Hematopoietic multipotent progenitor cell treated with erythropoietin and hydrocortisone succinate and interleukin-3 and kit ligand, for 4 days (in vitro differentiated cells): ENCODE measurements around the gene CHPF2.

Experiments used
- DNase-seq: peaks from one replicate; pipeline ENCODE4 v3.0.0-alpha.2; 2015

Gene CHPF2

GRCh38 chr7:151205730-151206129 is 26.6 kb upstream of the CHPF2 start:
- no peak for DNase-seq

GRCh38 chr7:151206914-151207313 is 25.4 kb upstream of the CHPF2 start:
- peak; percentile 90 for DNase-seq

DNA sequence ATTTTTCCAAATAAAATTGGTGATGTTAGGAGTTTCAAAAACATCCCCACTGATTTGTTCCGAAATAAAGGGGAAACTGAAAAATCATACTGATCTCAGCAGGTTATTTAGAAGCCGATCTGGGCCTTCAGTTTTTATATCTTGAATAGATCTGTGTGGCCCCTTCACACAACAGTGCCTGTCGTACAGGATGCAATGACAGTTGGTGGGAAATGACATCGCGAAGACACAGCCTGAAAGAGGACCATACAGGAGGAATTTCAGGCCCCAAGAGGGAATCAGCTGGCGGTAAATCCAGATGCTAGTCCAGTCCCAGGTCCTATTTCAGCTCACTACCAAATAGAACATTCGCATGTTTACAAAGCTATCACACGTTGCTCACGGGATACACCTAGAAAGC is 25.0 kb upstream of the CHPF2 start:
- DNase-seq = no peak

GRCh38 chr7:151207804-151208203 is 24.5 kb upstream of the CHPF2 start:
- DNase-seq = no peak

DNA sequence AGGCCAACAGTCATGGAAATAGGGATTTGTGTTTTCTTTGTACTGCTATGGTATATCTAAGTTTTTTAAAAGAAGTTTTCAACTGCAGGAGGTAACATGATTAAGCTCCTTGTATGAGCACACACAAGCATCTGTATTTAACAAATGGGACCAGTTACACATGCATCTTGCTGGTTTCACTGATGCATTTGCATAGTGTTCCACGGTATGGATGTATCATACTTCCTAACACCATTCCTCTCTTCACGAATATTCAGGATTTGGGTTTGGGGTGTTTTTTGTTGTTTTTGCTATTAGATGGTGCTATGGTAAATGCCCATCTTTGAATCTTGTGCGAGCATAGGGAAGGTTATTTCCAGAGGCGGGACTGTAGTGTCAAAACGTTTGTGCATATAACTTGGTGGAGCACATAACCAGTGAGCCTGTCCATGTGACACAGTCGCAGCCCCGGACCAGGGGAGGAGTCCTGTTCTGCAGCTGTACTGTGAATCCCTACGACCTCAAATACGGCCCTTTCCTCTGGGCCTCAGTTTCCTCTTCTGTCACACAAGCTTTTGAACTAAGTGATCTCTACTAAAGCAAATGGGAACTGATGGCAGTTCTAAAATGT is 23.9 kb upstream of the CHPF2 start:
- no peak for DNase-seq

GRCh38 chr7:151209588-151209987 is 22.7 kb upstream of the CHPF2 start:
- DNase-seq = no peak

DNA sequence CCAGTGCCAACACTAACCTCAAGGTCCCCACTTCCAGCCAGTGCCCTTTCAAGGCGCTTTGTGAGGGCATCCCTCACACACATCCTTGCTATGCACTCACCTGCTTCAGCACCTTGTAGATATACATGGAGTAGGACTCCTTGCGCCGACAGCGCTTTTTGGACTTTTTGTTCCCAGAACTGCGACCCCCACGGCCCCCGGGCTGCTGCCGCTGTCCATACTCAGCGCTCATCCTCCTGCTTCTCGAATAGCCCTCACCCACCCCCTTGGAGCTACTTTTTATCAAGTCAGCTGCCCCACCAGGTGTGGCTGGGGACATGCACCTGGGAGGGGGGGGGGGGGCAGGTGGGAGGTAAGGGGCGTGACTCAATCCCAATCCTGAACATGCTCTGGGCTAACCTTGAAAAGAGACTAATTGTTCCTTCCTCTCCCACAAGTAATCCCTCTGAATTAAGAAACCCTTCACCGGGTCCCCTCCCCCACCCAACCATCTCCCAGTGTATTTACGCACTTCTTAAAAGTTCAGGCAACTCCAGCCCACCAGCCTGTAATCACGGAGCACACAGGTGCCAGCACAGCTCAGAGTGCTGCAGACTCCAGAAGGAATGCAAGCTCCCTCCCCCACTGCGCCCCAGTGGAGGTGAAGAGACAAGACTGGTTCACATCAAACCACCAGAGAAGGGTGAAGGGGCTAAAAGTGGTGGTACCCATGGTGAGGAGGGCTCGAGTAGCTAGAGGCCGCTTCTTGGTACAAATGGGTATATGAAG is 22.0 kb upstream of the CHPF2 start, which contains the start of gene H2BK1:
TSS of gene H2BK1 (minus strand) at position 402 of the 768 bp plus-strand sequence. CDS start at position 232, 170 bp downstream.
- DNase-seq = no peak

DNA sequence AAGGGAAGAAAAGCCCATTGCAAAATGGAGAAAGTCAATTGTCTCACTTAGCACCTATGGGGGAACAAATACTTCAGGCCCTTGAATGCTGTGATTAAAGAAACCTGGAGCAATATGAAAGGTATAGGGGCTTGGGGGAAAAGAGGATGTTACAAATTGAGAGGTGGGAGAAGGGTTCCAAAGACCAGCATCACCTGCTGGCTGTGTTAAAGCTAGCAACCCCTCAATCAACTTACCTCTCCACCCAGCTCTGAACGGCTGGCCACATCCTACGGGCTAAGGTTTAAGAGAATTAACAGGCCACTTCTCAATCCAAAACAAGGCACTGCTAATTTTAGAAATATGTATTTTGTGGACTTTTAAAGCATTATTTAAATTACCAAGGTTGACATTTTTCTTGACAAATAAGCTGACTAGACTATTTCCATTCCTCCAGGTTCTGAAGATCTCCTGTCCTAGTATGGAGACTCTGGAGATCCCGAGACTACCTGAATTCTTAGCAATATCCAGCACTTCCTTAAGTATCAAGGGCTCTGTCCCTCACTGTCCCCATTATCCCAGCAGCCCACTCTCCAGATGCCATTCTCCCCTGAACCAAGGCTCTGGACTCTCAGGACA is 21.0 kb upstream of the CHPF2 start:
- no peak for DNase-seq

- no peak for DNase-seq
Measured at GRCh38 chr7:151212626-151213025, 19.7 kb upstream of the CHPF2 start.

GRCh38 chr7:151213826-151214225 is 18.5 kb upstream of the CHPF2 start:
- DNase-seq = no peak

DNA sequence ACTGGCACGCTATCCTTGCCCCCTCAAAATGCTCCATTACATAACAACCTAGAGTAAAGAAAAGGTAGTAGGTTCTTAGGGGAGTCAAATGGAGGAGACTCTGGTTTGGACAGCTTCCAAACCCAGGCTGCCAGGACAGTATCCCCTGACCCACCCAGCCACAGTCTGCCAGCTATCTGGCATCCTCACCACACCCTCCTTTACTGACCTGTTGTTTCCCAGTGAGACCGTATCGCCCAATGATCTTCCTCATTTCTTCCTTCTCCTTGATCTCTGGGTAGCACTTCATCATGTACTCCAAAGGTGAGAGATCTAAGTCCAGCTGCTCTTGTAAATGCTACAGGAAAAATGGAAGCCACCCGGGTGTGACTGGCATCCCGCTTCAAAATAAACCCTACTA is 16.9 kb upstream of the CHPF2 start:
- DNase-seq = no peak

DNA sequence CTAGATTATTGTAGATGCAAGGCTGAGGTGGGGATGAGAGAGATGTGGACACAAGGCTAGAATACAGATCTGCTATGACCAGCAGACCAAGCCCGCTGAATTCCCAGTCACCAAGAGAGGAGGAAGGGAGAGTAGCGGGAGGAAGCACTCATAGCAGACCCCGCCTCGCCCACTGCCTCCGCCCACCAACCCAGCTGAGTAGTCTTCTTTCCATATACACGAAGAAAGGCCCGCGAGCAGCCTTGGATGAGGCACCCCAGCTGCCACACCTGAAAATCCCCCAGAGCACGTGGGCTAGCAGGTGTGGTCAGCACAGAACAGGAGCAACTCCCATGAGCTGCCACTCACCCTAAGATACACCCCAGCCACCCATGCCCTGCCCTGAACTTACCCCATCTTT is 14.1 kb upstream of the CHPF2 start:
- DNase-seq = no peak

DNA sequence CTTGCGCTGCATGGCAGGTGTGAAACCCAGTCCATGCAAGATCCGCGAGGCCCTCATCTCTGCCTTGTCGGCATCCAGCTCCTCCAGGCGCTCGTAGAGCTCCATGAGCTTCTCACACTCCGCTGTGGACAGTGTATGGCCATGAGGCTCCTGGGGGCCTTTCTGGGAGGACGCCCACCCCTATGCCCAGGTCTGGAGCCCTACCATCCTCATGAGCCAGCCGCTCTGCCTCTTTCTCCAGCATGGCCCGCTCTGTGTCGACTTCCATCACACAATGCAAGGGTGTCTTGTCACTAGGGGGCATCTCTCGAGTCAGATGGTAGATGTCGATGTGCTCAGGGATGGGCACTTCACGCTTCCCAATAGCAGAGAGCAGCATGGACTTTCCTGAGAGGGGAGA is 8.6 kb upstream of the CHPF2 start:
- no peak for DNase-seq

GRCh38 chr7:151225948-151226510 is 6.3 kb upstream of the CHPF2 start:
- DNase-seq = no peak

DNA sequence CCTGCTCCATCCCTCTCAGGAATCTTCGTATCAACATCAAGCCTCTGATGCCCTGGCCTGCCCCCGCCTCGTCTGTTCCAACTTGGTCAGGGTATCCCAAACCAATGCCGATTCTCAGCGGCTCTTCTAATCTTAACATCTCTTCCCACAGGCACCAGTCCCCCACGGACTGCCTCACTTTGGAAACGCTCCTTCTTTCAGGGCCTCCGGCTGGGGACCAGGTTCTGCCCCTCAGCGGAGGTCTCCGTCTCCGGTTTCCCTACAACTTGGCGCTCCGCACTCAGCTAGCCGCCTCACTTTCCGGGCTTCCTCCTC is 5.8 kb upstream of the CHPF2 start:
- no peak for DNase-seq

- peak; percentile 99 for DNase-seq
Measured at GRCh38 chr7:151226875-151227782, 5.2 kb upstream of the CHPF2 start, which contains the start of gene ABCF2. Gene ABCF2 (minus strand): TSS chr7:151227205. CDS start chr7:151226458, 747 bp downstream.

DNA sequence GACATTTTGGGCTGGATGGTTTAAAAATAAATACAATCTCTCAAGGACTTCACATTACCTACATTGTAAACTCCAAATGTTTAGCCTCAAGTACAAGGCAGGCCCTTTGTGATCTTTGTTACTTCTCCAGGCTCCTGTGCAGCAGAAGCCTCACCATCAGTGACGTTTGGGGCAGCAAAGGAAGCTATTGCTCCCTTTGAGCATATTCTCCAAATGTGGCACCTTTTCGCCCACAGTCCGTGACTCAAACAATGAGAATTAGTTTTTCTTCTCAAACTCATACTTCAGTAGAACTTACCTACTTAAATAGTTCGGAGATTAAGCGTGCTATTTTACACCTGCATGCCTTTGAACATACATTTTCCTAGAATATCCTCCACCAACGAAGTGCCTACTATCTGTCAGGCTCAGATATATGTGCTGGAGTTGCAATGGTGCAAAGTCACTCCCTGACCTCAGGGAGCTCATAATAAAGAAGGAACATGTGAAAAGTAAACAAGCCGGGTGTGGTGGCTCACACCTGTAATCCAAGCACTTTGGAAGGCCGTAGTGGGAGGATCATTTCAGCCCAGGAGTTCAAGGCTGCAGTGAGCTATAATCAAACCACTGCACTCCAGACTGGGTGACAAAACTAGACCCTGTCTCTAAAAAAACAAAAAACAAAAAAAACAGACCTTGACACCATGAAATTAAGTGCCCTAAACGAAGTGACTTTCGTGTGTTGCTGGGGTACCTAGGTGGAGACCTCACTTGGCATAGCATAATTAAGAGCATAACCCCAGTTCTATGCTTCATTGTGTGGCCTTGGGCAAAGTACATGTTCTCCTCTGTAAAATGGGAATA is 4.0 kb upstream of the CHPF2 start:
- DNase-seq = no peak

DNA sequence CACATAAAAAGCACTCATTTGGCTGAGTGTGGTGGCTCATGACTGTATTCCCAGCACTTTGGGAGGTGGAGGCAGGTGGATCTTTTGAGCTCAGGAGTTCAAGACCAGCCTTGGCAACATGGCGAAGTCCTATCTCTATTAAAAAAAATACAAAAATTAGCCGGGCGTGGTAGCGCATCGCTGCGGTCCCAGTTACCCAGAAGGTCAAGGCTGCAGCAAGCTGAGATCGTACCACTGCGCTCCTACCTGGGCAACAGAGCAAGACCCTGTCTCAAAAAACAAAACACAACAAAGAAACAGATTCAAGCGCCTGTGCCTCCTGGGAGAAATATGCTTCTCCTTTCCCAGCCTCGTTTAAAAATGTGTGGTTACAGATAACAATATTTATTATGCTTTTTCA is 3.0 kb upstream of the CHPF2 start:
- no peak for DNase-seq

DNA sequence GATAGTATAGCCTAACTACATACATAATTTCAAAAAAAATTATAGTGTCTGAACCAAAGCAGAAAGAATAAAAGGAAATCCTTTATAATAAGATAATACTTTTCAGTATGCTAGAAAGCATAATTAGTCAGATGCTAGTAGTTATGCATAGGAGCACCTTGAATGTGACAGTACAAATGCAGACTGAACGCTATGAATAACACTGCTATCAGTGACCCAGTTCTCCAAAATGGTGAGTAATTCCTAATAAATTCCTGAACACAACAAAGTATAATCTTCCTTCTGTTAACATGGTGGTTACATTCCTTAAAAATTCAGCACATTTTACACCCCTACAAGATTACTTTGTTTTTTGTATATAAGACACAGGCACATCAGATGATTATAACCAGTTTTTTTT is 1.2 kb upstream of the CHPF2 start:
- DNase-seq = no peak

GRCh38 chr7:151232917-151233701 is 826 bp downstream of the CHPF2 start:
- DNase-seq = peak; percentile 94

DNA sequence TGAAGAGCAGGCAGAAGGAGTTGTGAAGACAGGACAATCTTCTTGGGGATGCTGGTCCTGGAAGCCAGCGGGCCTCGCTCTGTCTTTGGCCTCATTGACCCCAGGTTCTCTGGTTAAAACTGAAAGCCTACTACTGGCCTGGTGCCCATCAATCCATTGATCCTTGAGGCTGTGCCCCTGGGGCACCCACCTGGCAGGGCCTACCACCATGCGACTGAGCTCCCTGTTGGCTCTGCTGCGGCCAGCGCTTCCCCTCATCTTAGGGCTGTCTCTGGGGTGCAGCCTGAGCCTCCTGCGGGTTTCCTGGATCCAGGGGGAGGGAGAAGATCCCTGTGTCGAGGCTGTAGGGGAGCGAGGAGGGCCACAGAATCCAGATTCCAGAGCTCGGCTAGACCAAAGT is 1.5 kb downstream of the CHPF2 start:
- no peak for DNase-seq
